ENCODE results near the gene BICRA.
"Not testable (repeated sequence)": the region's sequence is repeated elsewhere in the genome, so short reads cannot be mapped to it uniquely, and the experiment has no call there.

BICRA gene

DNA sequence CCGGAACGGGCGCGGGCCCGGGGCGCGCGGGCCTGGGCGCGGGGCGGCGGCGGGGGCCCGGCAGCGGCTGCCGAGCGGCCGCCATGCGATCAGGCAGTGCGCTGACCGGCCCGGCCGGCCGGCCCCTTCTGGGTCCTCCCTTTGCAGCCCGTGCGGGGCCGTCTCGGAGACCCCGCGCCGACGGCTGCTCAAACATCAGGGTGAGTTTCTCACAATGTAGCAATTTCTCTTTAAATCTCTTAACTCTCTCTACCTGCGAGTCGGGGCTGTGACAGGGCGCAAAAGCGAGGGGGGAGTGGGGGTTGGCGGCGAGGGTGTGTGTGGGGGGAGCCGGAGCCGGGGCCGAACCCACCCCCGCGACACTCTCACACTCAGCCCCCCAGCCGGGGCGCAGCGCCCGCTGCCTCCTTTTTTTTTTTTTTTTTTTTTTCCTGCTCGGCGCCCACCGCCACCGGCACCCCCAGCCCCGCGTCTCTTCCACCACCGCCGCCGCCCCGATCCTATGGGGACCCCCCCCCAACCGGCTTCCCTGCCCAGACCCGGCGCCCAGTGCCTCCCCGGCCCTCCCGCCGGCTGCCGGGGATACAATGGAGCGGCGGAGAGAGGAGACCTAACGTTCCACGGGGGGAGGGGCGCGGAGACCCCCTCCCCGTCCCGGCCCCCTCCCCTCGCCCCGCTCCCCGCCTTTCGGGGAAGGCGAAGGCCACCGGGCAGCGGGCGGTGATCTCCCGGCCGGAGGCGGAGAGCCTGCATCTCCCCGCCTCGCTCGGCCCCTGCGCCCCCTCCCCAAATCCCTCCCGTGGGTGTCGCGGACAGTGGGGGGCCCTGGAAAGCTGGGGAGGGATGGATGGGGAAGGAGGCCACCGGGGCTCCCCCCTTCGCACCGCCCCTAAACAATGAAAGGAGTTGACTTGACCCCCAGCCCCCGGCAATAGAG, at the start of gene BICRA:
Gene BICRA, plus strand, starts transcription at position 166 of the 937 bp plus-strand sequence. CDS start 64,441 bp downstream, outside the sequence.
- DNase-seq, result peak; percentile 84

DNA sequence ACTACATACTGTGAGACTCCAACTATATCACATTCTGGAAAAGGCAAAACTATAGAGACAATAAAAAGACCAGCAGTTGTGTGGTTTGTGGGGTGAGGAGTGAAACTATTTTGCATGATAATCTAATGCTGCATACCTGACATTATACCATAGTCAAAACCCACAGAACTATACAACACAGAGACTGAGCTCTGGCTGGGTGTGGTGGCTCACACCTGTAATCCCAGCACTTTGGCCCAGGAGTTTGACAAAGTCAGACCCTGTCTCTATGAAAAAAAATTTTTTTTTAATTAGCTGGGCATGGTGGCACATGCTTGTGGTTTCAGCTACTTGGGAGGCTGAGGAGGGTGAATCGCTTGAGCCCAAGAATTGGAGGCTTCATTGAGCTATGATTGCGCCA, 47.9 kb upstream of the BICRA start:
- DNase-seq, result no peak

DNA sequence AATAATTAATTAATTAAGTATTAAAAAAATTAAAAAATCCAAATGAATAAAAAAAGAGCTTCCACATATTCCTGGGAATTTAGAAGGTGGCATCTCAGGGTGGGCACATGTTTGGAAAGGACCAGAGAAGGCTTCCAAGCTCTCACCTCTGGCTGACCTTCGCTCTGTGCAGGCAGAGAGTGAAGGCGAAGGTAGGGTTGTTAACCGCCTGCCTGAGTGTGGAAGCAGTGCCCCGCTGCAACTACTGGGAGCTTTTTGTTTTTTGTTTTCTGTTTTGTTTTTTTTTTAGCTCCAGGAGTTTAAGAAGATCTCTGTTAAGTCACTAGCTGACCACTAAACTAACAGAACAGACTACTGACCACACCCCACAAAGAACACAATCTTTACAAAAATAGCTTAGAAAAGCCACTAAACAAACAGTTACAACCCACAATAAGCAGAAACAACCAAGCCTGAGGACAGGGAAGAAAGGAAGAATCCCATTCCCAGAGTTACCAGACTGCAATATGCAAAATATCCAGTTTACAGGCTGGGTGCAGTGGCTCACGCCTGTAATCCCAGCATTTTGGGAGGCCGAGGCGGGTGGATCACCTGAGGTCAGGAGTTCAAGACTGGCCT, 47.4 kb upstream of the BICRA start:
- DNase-seq, result no peak

DNA sequence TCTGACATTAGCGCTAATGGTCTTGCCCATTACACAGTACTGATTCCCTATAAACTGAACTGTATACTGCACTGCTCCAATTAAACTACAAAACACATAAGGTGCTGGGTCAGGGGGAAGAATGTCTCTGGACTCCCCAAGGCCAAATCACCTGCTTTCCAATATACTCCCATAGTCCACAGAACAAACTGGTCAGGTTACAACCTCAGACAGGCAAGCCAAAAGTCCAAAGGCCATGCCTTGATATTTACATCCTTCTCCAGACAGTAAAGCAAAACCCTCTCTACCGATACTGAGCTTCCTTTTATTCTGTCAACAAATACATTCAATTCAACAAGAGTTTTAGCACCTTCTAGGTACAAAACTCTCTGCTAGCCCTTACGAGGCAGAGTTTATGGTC, 44.9 kb upstream of the BICRA start:
- no peak for DNase-seq

DNA sequence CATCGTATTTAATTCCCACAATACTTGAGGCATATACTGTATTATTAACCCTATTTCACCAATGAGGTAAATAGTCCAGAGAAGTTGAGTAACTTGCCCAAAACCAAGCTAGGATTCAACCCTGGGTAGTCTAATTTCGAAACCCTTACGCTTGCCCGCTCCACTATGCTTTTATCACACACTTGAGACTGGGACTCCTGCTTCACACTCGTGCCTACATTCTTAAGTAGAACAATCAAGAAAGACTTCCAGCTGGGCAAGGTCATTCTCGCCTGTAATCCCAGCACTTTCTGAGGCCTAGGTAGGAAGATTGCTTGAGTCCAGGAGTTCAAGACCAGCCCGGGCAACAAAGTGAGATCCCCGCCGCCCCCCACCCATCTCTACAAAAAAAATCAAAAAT, 39.6 kb upstream of the BICRA start:
- no peak for DNase-seq

DNA sequence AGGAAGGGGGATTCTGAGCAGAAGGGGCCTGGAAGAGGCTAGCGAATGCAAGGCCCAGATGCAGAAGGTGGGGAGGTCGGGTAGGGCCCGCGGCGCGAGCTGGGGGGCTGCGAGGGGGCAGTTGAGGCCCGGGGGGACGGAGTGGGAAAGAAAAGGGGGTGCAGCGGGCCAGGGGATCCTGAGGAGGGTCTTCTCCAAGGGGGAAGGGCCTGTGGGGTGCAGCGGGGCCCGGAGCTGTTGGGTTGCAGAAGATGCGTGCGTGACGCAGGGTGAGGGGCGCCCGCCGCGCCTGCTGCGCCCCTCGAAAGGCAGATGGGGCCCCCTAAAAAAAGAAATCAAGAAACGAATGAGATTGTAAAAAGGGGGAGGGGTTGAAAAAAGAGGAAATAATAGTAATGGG, 36.3 kb upstream of the BICRA start:
- no peak for DNase-seq

DNA sequence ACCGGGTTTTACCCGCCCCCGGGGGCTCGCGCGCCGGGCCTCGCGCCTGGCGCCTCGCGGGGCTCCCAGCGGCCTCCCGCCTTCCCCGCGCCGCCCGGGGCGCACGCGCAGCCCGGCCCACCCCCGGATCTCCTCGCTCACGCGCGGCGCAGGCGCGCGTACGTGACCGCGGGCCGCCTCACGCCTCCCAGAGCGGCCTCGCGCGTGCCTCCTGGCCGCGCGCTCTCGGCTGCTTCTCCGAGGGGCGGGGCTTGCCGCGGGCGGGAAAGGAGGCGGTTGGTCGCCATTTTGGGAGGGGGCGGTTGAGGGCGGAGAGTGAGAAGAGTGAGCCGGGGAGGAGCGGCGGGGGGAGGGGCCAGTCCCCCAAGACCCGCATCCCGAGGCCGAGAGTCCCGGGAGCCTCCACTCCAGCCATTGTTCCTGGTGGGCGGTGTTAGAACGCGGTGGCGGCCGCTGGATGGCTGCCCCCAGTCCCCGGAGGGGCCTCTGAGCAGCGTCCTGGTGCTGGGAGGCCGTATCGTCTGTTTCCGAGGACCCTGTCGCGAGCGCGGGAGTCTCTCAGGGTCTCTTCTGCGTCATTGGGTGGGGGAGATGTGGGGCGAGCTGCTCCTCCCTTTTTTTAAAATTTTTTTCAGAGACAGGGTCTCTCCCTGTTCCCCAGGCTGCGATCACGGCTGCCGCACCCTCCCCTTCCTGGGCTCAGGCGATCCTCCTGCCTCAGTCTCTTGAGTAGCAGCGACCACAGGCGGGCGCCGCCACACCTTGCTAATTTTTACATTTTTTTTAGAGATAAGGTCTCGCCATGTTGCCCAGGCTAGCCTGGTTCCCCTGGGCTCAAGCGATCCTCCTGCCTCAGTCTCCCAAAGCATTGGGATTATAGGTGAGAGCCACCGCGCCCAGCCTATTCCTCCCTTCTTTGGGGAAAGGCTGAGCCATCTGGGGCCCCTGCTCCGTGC, 35.6 kb upstream of the BICRA start, which contains the start of gene ZNF541:
Gene ZNF541, minus strand, starts transcription at position 78 of the 956 bp plus-strand sequence. CDS start 17,292 bp downstream, outside the sequence.
- DNase-seq, result peak; percentile 92

DNA sequence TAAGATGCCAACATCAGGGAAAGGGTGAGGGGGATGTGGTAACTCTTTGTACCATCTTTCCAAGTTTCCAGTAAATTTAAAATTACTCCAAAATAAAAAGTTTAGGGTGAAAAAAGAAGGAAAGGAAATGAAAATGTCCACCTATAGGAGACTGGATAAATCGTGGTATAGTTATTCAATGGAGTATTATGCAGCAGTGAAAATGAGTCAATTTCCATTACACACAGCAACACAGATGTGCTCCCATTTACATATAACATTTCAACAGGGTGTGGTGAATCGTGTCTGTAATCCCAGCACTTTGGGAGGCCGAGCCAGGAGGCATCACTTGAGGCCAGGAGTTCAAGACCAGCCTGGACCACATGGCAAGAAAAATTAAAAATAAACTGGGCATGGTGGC, 28.5 kb upstream of the BICRA start:
- DNase-seq, result no peak

DNA sequence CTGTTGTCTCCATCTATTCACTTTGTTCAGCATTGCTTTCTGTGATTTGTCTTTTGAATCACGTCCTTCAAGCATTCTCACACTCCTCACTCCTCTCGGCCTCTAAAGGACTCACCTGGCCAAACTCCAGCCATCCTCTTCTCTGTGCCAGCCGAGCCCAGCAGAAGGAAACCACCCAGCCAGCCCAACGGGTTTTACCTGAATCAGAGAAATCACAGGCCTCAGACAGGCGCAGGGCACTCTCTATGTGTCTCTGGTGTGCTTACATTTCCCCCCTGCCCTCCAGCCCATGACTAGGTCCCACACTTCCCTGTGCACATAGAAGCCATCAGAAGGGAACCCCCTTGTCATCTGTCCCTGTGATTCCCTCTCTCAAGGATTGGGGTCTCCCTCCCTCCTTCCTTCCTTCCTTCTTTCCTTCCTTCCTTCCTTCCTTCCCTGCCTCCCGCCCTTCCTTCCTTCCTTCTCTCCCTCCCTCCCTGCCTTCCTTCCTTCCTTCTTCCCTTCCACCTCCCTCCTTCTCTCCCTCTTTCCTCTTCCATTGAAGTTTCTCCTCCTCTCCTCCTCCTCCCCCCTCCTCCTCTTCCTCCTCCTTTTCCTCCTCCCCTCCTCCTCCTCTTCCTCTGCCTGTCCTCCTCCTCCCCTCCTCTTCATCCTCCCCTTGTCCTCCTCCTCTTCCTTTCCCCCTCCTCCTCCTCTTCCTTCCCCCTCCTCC, 27.2 kb upstream of the BICRA start:
- DNase-seq, result peak; percentile 21

DNA sequence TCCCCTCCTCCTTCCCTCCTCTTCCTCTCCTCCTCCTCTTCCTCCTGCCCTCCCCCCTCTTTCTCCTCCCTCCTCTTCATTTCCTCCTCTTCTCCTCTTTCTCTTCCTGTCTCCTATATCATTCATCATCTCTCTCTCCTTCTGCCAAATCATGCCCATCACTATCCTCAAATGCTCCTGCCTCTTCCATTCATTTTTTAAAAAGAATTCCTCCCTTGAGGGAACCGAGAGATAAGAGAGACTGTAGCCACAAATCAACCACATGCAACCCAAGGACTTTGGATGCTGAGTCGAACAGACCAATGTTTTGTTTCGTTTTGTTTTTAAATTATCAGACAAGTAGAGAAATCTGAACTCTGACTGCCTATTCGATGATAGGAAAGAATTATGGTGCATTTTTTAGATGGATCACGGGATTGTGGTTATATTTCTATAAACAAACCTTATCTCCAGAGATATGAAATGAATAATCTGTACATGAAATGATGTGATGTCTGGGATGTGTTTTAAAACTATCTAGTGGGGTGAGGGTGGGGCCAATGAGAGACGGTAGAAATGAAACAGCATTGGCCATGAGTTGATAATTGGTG, 26.5 kb upstream of the BICRA start:
- no peak for DNase-seq

DNA sequence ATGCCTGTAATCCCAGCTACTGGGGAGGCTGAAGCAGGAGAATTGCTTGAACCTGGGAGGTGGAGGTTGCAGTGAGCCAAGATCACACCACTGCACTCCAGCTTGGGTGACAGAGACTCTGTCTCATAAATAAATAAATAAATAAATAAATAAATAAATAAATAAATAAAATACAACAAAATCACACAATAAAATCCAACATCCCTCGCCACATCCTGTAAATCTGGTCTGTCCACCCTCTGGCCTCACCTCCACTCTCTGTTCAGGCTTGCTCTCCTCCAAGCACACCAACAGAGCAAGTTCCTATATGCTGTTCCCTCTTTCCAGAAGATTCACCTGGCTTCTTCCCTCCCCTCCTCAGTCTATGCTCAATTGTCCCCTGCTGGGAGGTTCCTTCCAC, 25.8 kb upstream of the BICRA start:
- not testable (repeated sequence) for DNase-seq

DNA sequence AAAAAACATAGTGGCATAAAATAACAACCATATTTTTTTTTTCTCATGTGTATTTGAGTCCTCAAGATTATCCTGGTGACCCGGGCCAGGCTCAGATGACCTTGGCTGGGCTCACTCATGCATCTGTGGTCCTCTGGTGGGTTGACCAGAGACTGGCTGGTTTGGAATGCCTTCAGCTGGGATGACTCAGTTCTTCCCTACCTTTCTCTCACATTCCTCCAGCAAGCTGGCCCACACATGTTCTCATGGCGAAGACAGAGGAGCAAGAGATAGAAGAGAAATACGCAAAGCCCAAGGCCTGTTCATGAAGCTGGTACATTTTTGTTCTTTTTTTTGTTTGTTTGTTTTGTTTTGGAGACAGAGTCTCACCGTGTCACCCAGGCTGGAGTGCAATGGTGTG, 21.6 kb upstream of the BICRA start:
- DNase-seq, result no peak

DNA sequence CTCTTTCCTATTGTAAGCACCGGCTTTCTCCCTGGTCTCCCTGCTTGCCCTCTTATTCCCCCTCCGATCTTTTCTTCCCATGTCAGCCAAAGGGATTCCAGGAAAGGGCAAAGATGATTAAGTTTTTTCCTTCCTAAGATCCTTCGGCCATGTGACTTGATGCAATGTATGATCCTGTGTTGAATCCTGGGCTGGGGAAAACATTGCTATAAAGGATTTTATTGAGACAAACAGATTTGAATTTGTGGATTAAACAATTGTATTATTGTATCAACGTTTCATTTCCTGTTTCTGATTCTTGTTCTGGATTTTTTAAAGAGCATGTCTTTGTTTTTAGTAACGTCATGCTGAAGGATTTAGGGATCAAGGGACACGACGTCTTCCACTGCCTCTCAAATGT, 19.1 kb upstream of the BICRA start:
- DNase-seq, result no peak

DNA sequence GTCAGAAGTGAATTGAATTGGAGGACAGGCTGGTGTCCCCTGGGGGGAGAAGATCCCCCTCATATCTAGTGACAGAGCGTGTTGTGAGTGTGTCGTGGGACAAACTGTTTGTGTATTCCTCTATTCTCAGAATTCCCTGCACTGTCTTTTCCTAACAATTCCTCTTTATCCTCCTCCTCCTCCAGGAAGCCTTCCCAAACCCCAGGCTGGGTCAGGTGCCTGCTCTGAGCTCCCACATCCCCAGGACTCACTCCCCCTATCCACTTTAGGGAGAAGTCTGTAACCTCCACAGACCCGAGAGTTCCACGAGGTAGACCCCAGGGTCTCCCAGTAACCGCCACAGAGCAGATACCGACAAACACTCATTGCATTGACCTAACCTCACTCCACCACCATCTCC, 15.1 kb upstream of the BICRA start:
- DNase-seq, result no peak

DNA sequence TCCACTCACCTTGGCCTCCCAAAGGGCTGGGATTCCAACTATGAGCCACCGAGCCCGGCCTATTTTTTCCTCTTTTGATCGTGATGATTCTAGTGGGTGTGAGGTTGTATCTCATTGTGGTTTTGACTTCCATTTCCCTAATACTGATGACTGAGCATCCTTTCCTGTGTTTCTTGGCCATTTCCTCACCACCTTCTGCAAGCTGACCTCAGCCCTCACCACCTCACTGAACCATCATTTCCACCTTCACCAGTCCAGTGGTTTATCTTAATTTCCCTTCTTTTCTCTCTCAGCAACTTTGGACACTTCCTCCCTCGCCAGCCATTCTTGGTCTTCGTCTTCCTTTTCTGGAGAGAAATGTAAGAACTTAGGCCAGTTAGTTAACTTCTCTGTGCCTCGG, 13.0 kb upstream of the BICRA start:
- no peak for DNase-seq

DNA sequence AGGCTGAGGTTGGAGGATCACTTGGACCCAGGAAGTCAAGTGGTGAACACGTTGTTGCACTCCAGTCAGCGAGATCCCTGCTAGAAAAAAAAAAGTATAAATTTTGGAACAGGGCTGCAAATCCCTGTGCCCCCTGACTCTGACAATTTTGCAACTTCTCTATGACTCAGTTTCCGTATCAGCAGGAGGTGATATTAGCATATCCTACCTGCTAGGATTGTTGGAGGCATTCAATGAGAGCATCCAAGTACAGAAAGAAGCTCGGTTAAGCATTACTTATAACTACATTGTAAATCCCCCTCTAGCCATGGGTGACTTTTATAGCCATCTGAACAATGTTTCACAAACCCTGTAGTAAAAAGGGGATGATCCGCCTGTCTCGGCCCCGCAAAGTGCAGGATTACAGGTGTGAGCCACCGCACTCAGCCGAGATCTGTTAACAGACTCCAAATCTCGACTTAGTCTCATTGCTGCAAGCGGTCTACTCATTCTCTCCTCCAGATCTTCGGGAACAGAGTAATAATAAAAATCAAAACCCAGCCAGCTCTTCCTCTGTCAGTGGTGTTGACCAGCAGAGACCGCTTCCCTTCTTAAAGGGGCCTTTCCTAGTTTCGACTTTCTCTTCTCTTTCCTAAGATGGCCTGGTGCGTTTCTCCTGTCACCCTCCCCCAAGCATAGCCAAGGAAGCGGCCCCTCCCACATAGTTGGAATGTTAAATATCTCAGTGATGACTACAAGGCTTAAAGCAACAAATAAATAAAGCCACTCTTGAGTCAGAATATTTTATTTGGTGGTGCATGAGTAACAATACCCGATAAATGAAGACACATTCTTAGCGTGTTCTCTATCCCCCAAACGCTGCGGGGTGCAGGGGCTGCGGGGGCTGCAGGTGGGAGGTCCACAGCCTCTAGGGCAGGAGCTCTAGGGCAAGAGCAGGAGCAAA, 10.3 kb upstream of the BICRA start:
- DNase-seq, result no peak

DNA sequence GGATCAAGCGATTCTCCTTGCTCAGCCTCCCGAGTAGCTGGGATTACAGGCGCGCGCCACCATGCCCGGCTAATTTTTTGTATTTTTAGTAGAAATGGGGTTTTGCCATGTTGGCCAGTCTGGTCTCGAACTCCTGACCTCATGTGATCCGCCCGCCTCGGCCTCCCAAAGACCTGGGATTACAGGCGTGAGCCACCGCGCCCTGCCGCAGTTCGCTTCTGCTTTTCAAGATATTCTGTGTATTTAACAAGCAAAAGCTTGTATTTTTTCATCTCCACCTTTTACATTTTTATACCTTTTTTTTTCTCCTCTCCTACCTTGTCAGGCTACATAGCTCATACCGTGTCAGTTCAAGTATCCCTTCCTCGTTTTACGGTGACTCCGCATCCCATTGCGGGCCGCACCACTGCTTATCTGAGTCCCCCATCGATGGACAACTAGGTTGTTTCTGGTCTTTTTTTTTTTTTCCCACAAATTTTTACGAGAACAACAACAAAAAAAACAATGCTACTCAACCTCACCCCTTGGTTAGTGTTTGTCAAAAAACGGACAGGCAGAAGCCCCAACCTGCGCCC, 9.2 kb upstream of the BICRA start:
- DNase-seq, result not testable (repeated sequence)

DNA sequence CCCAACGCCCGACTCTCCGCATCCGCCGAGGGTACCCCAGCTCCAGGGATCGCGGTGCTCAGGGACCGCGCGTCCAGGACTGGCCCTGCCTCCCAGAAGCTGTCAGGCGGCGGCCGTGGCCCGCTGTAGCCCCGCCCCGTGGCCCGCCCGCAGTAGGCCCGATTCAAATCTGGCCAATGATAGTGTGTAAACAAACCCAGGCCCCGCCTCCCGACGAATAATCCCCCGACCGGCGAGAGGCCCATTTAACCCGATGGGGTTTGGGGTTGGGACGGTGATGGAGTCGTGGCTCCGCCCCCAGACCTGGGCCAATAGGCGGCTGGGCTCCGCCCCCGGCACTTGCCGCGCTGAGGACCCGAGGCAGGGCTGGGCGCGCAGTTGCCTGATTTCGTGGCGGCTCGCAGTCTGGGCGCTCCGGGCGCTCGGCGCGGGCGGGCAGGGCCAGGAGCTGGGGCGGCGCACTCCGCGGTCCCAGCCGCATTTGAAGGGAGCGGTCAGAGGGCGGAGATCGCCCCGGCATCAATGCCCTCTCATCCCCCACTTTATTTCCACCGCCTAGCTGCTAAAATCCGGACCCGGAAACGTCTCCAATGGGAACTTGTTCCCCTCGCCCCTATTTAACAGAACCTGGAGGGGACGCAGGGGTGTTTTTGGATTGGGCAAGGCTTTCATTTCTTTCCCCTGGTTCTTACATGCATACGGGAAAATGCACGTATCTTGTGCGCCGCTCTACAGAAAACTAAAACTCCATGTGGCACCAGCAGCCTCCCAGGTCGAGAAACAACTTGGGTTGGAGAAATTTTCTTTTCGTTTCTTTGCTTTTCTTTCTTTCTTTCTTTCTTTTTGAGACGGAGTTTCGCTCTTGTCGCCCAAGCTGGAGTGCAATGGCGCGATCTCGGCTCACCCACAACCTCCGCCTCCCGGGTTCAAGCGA, 8.4 kb upstream of the BICRA start:
- peak; percentile 100 for DNase-seq

Measured in CD4-positive, alpha-beta T cell treated with Interleukin-17A for 4 hours (primary cell).